ENCODE measurements around the gene CER1. TPM values are rescaled to one million over a fixed set of nuclear protein-coding genes. Genes with fewer than 3 reads are reported as not detected.
"Not testable (repeated sequence)": the region's sequence is repeated elsewhere in the genome, so short reads cannot be mapped to it uniquely, and the experiment has no call there.

The CER1 gene
- polyA plus RNA-seq, 12 donors: 0.09 to 0.97 (median 0.27) TPM; not detected in 4

DNA sequence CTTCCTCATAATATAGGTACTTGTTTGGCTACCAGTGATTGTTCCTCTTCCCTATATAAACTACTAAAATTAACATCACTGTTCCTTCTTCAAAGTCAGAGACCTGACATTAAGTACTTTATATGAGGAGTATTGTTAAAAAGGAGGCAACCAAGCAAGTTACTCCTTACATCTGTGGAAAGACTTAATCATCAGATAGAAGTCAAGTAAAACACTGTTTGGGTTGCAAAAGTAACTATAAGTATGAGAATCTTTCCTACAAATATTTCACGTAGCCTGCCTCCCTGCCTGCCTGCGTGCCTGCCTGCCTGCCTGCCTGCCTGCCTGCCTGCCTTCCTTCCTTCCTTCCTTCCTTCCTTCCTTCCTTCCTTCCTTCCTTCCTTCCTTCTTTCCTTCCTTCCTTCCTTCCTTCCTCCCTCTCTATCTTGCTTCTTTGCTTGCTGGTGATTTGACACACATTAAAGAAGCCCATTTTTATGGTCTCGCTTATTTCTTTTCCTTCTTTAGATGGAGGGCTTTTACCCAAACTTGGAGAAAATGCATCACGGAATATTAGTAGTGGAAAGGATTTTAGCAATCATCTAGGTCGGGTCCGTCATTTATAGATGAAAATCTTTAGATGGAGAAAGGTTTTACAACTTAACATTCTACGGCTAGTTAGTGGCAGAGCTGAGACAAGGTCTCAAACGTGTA, 3.2 kb downstream of the CER1 start:
- DNase-seq: no peak

GRCh38 chr9:14715102-14715501, 7.4 kb downstream of the CER1 start:
- DNase-seq: no peak

GRCh38 chr9:14713187-14713767, 9.3 kb downstream of the CER1 start:
- DNase-seq: no peak

GRCh38 chr9:14710804-14711203, 11.7 kb downstream of the CER1 start:
- no peak for DNase-seq

DNA sequence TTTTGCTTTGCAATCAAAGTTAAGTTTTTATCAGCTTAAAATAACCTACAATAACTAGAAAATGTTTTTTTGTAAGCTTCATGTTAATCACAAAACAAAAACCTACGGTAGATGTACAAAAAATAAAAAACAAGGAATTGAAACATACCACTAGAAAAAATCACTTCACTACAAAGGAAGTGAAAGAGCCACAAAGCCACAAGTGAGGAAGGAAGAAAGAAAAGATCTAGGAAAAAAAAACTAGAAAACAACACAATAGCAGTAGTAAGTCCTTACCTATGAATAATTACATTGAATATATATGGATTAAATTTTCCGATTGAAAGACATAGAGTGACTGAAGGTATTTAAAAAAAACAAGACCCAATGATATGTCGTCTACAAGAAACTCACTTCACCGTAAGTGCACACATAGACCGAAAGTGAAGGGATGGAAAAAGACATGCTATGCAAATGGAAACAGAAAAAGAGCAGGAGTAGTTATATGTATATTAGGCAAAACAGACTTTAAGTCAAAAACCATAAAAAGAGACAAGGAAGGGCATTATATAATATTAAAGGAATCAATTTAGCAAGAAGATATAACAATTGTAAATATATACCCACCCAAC, 15.9 kb downstream of the CER1 start:
- no peak for DNase-seq

DNA sequence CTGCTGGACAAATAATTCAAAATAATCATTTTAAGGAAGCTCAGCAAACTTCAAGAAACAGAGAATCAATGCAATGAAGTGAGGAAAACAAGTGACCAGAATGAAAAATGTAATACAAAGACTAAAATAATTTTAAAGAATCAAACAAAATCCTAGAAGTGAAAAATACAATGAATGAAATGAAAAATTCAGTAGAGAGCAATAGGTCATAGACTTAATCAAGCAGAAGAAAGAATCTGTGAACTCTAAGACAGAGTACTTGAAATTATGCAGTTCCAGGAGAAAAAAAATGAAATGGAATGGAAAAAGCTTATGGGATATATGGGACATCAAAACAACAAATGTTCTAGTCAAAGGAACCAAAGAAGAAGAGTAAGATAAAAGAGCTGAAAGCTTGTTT, 17.5 kb downstream of the CER1 start:
- DNase-seq: no peak

DNA sequence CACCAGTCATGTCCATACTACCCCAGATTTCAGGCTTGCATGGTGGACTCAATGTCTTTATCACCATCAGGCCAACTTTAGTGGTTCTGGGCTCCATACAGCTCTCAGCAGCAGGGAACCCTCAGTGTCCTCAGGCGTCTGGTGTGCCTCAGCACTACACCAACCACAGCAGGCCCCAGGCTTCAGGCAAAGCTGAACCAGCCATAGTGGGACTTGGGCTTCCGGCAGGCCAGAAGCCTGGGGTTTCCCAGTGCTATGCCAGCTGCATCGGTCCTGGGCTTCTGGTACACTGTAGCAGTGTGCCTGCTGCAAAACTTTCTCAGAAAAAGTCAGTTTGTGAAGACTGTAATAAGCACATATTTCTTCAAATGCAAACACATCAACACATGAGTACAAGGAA, 18.3 kb downstream of the CER1 start:
- DNase-seq: no peak

DNA sequence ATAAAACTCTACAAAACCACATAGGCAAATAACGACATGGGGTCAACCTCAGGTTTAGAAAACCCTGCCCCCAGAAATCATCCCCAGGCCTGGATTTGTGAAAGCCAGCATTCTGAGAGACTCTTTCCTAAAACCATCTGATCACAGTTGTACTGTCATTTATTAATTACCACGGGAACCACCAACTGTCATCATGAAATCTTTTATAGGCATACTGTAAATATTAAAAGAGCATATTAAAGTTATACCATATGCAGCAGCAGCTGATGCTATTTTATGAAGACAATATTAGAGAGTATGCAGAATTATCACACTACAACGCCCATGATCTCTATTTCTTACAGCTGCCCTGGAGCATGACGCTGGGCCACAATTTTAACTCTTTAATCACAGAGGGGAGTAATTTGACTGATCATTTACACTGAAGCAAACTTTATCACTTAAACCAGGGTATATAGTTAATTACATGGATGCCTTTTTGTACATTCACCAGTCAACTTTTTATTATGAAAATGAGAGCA, 20.3 kb downstream of the CER1 start:
- no peak for DNase-seq

GRCh38 chr9:14693251-14693861, 29.2 kb downstream of the CER1 start, which contains the start of gene ZDHHC21:
Gene ZDHHC21, minus strand, starts transcription at chr9:14693432. Its CDS starts 19,092 bp downstream, at chr9:14674340.
- peak; percentile 54 for DNase-seq

- peak; percentile 53 for DNase-seq
Measured at GRCh38 chr9:14692470-14693250, 29.9 kb downstream of the CER1 start.

GRCh38 chr9:14690948-14691730, 31.4 kb downstream of the CER1 start:
- no peak for DNase-seq

DNA sequence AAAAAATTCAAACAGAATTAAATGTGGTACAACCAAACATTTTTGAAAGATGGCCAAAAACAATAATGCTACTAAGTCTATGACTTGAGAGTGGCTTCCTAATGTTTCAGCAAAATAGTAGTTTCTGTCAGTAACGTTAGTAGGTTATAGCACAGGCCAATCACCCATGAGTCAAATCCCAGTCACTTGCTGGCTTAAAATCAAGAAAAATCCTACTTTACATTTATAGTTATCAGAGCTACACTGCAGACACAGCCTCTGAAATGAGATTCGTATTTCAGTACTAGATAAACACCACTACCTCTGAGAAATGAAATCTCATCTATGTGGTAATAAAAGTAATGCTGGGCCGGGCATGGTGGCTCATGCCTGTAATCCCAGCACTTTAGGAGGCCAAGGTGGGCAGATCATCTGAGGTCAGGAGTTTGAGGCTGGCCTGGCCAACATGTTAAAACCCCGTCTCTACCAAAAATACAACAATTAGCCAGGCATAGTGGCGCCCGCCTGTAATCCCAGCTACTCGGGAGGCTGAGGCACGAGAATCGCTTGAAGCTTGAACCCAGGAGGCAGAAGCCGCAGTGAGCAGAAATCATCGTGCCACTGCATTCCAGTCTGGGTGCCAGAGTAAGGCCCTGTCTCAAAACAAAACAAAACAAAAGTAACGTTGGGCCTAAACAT, 35.4 kb downstream of the CER1 start:
- no peak for DNase-seq

- no peak for DNase-seq
Measured at GRCh38 chr9:14686168-14686567, 36.4 kb downstream of the CER1 start.

GRCh38 chr9:14682616-14683015, 39.9 kb downstream of the CER1 start:
- DNase-seq: not testable (repeated sequence)

GRCh38 chr9:14678776-14679175, 43.8 kb downstream of the CER1 start:
- no peak for DNase-seq

GRCh38 chr9:14677872-14678271, 44.7 kb downstream of the CER1 start:
- no peak for DNase-seq

DNA sequence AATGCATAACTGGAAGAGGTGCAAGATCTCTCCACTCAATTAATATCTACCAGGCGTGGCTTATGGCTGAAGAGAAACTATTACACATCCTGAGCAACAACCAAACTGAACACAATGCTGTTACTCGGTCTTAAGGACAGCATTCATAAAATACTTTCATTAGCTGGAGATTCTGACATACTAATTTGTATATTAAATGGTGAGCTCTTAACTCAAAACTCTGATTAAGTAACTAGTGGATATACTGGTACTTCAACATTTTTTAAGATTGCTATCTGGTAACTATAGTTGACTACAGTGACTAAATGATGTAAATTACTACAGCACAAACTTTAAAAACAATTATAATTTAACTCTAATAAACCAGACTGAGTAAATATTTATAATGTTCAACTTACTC, 45.1 kb downstream of the CER1 start:
- DNase-seq: no peak

- no peak for DNase-seq
Measured at GRCh38 chr9:14674630-14675029, 47.9 kb downstream of the CER1 start.

DNA sequence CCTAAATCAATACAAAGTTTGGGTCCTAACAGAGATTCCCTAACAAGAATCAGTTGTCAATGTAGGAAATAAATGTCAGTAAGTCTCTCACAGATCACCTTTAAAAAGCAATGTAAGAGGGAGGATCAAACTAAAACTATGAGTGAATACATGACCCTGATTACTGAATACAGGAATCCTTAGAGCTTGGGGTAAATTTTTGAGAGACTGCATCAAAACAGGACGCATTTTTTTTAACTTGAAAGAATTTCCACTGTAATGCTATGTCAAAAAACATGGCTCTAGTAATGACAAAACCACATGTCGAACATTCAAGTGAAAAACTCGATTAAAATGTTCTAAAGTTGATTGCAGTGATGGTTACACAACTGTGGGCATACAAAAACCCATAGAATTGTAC, 51.2 kb downstream of the CER1 start:
- DNase-seq: no peak

- no peak for DNase-seq
Measured at GRCh38 chr9:14670718-14671117, 51.8 kb downstream of the CER1 start.

Data from muscle of arm (tissue), 12 donors.